Hepatocyte (in vitro differentiated cells): Measurements from ENCODE around the gene ETV6.

ENCODE experiments used
- CTCF ChIP-seq: fragments of 200-600 bp; sonication (generic); IDR thresholded peaks from 2 replicates; pipeline ENCODE4 v1.5.1; 2016; ENCODE audit warnings: antibody characterized with exemption, mild to moderate bottlenecking; ENCODE audit not compliant: poor library complexity
- EZH2 ChIP-seq: fragments of 200-600 bp; sonication (generic); IDR thresholded peaks from 2 replicates; pipeline ENCODE4 v1.6.1; 2016; ENCODE audit warnings: antibody characterized with exemption, mild to moderate bottlenecking, borderline replicate concordance
- EZH2phosphoT487 ChIP-seq: fragments of 200-600 bp; sonication (generic); IDR thresholded peaks from one replicate; pipeline ENCODE4 v1.6.1; 2018; ENCODE audit warnings: antibody characterized with exemption, mild to moderate bottlenecking, low read depth, moderate library complexity; ENCODE audit not compliant: unreplicated experiment, severe bottlenecking

GRCh38 chr12:11652351-11653040 lies 3.0 kb downstream of the ETV6 start:
- TF ChIP-seq CTCF (no peak), EZH2 (no peak), EZH2phosphoT487 (no peak)
